MM.1S (cell line): ENCODE measurements around the gene TMEM141.
"Not testable (repeated sequence)": the region's sequence is repeated elsewhere in the genome, so short reads cannot be mapped to it uniquely, and the experiment has no call there.

Source experiments
- DNase-seq: peaks from one replicate; pipeline ENCODE4 v3.0.0-alpha.2; 2015
- H2AFZ ChIP-seq: fragments of 300-600 bp; sonication (generic); 2 replicates; pipeline ENCODE4 v1.6.0; 2016; ENCODE audit warnings: antibody characterized with exemption, low read length
- H3F3A ChIP-seq: fragments of 300-600 bp; sonication (generic); 2 replicates; pipeline ENCODE4 v1.6.1; 2016; ENCODE audit warnings: mild to moderate bottlenecking, antibody characterized with exemption, low read length, moderate library complexity, mixed read lengths; ENCODE audit not compliant: insufficient read depth
- H3K27ac ChIP-seq: fragments of 300-600 bp; sonication (generic); 2 replicates; pipeline ENCODE4 v1.5.1; 2016; ENCODE audit warnings: mild to moderate bottlenecking, low read length
- H3K27me3 ChIP-seq: fragments of 300-600 bp; sonication (generic); replicated peaks from 2 replicates; pipeline ENCODE4 v1.6.0; 2016; ENCODE audit warnings: low read length; ENCODE audit not compliant: insufficient read depth
- H3K36me3 ChIP-seq: fragments of 300-600 bp; sonication (generic); replicated peaks from 2 replicates; pipeline ENCODE4 v1.6.1; 2016; ENCODE audit warnings: mild to moderate bottlenecking, low read length, mixed read lengths; ENCODE audit not compliant: insufficient read depth
- H3K4me1 ChIP-seq: fragments of 300-600 bp; sonication (generic); 2 replicates; pipeline ENCODE4 v1.6.1; 2016; ENCODE audit warnings: low read length, mixed read lengths
- H3K4me2 ChIP-seq: fragments of 300-600 bp; sonication (generic); 2 replicates; pipeline ENCODE4 v1.6.0; 2016; ENCODE audit warnings: low read depth, low read length
- H3K4me3 ChIP-seq: fragments of 300-600 bp; sonication (generic); 2 replicates; pipeline ENCODE4 v1.5.1; 2016; ENCODE audit warnings: low read length, mixed read lengths
- H3K79me2 ChIP-seq: fragments of 300-600 bp; sonication (generic); 2 replicates; pipeline ENCODE4 v1.6.1; 2016; ENCODE audit warnings: mixed run types, low read length, mixed read lengths
- H3K9ac ChIP-seq: fragments of 300-600 bp; sonication (generic); 2 replicates; pipeline ENCODE4 v1.6.1; 2016; ENCODE audit warnings: low read length, mixed read lengths
- H3K9me2 ChIP-seq: fragments of 300-600 bp; sonication (generic); replicated peaks from 2 replicates; pipeline ENCODE4 v1.6.1; 2016; ENCODE audit warnings: mild to moderate bottlenecking, low read length, mixed read lengths; ENCODE audit not compliant: insufficient read depth
- H3K9me3 ChIP-seq: fragments of 300-600 bp; sonication (generic); replicated peaks from 2 replicates; pipeline ENCODE4 v1.6.1; 2016; ENCODE audit warnings: mild to moderate bottlenecking, low read length, mixed read lengths; ENCODE audit not compliant: insufficient read depth
- H4K20me1 ChIP-seq: fragments of 300-600 bp; sonication (generic); 2 replicates; pipeline ENCODE4 v1.6.1; 2016; ENCODE audit warnings: mild to moderate bottlenecking, low read length, moderate library complexity, mixed read lengths; ENCODE audit not compliant: insufficient read depth
- CTCF ChIP-seq: fragments of 300-600 bp; sonication (generic); IDR thresholded peaks from 2 replicates; pipeline ENCODE4 v1.5.1; 2016; ENCODE audit warnings: antibody characterized with exemption, low read length, mixed read lengths
- EZH2 ChIP-seq: fragments of 300-600 bp; sonication (generic); optimal IDR thresholded peaks from 2 replicates; pipeline ENCODE3; 2017; ENCODE audit warnings: low read depth, mild to moderate bottlenecking, antibody characterized with exemption, low read length, mixed read lengths
- EZH2phosphoT487 ChIP-seq: fragments of 300-600 bp; sonication (generic); IDR thresholded peaks from 2 replicates; pipeline ENCODE4 v1.6.1; 2018; ENCODE audit warnings: antibody characterized with exemption, low read length

TMEM141 gene

DNA sequence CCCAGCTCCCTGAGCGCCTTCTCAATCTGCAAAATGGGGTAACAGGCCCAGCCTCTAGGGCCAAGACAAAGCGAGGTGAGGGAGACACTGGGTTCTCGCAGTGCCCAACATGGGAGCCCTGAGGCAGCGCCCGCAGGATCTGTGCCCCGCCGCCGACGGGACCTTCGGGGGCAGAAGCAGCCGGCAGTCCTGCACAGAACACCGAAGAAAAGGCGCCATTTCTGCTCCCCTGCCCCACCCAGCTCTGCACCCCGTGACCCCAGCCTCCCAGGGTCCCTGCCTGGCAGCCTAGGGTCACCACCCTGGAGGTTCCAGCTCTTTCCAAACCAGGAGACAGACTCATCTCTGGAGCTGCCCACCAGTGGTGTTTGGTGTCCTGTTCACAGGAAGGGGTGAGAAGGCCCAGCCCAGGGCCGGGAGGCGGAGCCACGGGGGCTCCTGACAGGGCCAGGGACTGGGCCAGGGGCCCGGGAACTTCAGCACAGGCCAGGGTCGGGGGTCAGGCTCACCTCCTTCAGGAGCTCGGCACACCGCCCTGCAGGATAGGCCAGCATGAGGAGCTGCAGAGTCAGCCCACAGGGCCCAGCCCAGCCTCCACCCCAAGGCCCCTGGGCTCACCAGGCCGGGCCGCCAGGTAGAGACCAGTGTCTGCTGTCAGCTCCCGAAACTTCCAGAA lies 36.4 kb upstream of the TMEM141 start:
- Histone ChIP-seq H3K4me3 (no peak overlapping the region), H3K9me3 (no peaks in the 10 kb centered on the region), H3K79me2 (no peaks in the 10 kb centered on the region), H3K36me3 (no peaks in the 10 kb centered on the region), H2AFZ (no peak overlapping the region), H4K20me1 (no peaks in the 10 kb centered on the region), H3K9me2 (no peaks in the 10 kb centered on the region), H3K4me1 (0 out of 2 replicates have a peak, but pooled peaks cover 2% of the 10 kb centered on the region), H3K27ac (no peak overlapping the region), H3K4me2 (no peak overlapping the region), H3F3A (no peaks in the 10 kb centered on the region), H3K9ac (no peak overlapping the region), H3K27me3 (peaks cover 86% of the 10 kb centered on the region)
- TF ChIP-seq EZH2phosphoT487, result no peak
- TF ChIP-seq CTCF, result no peak
- no peak for TF ChIP-seq EZH2
- no peak for DNase-seq

DNA sequence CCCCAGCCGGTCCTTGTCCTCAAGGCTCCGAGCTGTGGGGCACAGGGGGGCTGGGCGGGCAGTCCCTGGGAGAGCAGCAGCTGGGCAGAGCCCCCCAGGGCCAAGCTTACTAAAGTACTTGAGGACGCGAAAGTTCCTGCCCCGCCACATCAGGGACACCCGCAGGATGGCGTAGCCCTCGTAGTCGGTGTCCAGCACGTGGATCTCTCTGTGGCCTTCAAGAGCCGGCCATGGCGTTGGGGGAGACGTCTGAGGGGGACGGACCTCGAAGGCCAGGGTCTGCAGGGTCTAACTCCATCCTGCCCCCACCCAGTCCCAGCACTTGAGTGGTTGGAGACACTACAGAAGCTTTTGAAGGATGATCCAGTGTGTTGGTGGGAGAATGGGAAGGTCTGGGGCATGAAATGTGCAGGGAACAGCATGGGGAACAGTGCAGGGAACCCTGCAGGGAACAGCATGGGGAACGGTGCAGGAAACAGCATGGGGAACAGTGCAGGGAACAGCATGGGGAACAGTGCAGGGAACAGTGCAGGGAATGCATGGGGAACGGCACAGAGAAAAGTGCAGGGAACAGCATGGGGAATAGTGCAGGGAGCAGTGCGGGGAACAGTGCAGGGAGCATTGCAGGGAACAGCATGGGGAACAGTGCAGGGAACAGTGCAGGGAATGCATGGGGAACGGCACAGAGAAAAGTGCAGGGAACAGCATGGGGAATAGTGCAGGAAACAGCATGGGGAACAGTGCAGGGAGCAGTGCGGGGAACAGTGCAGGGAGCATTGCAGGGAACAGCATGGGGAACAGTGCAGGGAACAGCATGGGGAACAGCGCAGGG lies 35.6 kb upstream of the TMEM141 start:
- H3F3A ChIP-seq, H3K27ac ChIP-seq, H3K9ac ChIP-seq: not testable (repeated sequence)

DNA sequence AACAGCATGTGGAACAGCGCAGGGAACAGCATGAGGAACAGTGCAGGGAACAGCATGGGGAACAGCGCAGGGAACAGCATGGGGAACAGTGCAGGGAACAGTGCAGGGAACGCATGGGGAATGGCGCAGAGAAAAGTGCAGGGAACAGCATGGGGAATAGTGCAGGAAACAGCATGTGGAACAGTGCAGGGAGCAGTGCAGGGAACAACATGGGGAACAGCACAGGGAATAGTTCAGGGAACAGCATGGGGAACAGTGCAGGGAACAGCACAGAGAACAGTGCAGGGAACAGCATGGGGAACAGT lies 35.1 kb upstream of the TMEM141 start:
- TF ChIP-seq EZH2 (no peak), EZH2phosphoT487 (no peak), CTCF (no peak)
- H3K9me2 ChIP-seq, result no peaks in the 10 kb centered on the region
- no peaks in the 10 kb centered on the region for H3F3A ChIP-seq
- no peaks in the 10 kb centered on the region for H3K36me3 ChIP-seq
- no peaks in the 10 kb centered on the region for H4K20me1 ChIP-seq
- H3K9ac ChIP-seq, result no peak overlapping the region
- no peak overlapping the region for H3K27ac ChIP-seq
- H3K4me1 ChIP-seq, result 0 out of 2 replicates have a peak, but pooled peaks cover 2% of the 10 kb centered on the region
- no peak overlapping the region for H3K4me2 ChIP-seq
- peaks cover 86% of the 10 kb centered on the region for H3K27me3 ChIP-seq
- no peak overlapping the region for H3K4me3 ChIP-seq
- no peak overlapping the region for H2AFZ ChIP-seq
- H3K79me2 ChIP-seq, result no peaks in the 10 kb centered on the region
- no peak for DNase-seq
- no peaks in the 10 kb centered on the region for H3K9me3 ChIP-seq

More for the DNA sequence above, 35.6 kb upstream of the TMEM141 start:
- H3K4me3 ChIP-seq, H3K9me3 ChIP-seq, H4K20me1 ChIP-seq, H3K36me3 ChIP-seq, H3K79me2 ChIP-seq, H3K9me2 ChIP-seq, H2AFZ ChIP-seq, H3K4me2 ChIP-seq, DNase-seq, H3K4me1 ChIP-seq: not testable (repeated sequence)
- peaks cover 86% of the 10 kb centered on the region for H3K27me3 ChIP-seq

- Histone ChIP-seq H3K9ac (no peak overlapping the region), H2AFZ (no peak overlapping the region), H3K4me1 (0 out of 2 replicates have a peak, but pooled peaks cover 2% of the 10 kb centered on the region), H3K9me2 (no peaks in the 10 kb centered on the region), H3F3A (no peaks in the 10 kb centered on the region), H3K79me2 (no peaks in the 10 kb centered on the region), H3K27ac (no peak overlapping the region), H3K27me3 (peaks cover 78% of the 10 kb centered on the region), H4K20me1 (no peaks in the 10 kb centered on the region), H3K4me3 (no peak overlapping the region), H3K4me2 (no peak overlapping the region), H3K9me3 (no peaks in the 10 kb centered on the region), H3K36me3 (no peaks in the 10 kb centered on the region)
- DNase-seq, result no peak
- TF ChIP-seq CTCF, result no peak
- TF ChIP-seq EZH2, result no peak
- no peak for TF ChIP-seq EZH2phosphoT487
Observed at GRCh38 chr9:136756836-136757235, 34.3 kb upstream of the TMEM141 start.
